Sciatic nerve (tissue), 2 donors: ENCODE results near the gene VN1R4. TPM values are rescaled to one million over a fixed set of nuclear protein-coding genes. Genes with fewer than 3 reads are reported as not detected.
"Not testable (repeated sequence)": the region's sequence is repeated elsewhere in the genome, so short reads cannot be mapped to it uniquely, and the experiment has no call there.

ENCODE experiments used
- ATAC-seq: fragments of 200-7000 bp; cut with Tn5 transposase; one replicate; pipeline ENCODE4 v1.9.1; 2020; ENCODE audit warnings: mild to moderate bottlenecking, moderate library complexity
- DNase-seq: peaks from one replicate; pipeline ENCODE4 v3.0.0-alpha.2; 2020; ENCODE audit warnings: low spot score
- intact Hi-C: fragments of 100-400 bp; cut with DNase I; formaldehyde crosslinking; loops from one replicate; pipeline ENCODE4 v1.14.2; 2022
- total RNA-seq: library from RNA; stranded (reverse); fragmentation: NEBNext Ultra II Directional; extraction: Animal tissue kit (Norgen Biotek cat#: 25700); gene quantifications from one replicate; pipeline ENCODE4 v1.2.1, GENCODE V29; 2021
- donor health status: DM: no; HTN: no; CAD: no.
- donor health status: DM: no; HTN: no; CAD: no.

The VN1R4 gene
- total RNA-seq, 1 donor from 2014 or later: not detected

- DNase-seq, ATAC-seq, intact Hi-C loops: not testable (repeated sequence)
These were observed 44.8 kb downstream of the VN1R4 start for GRCh38 chr19:53222716-53223115.

Other genes with a start within 250 kb of the VN1R4 start
- gene ERVV-2, start 223.0 kb downstream of the VN1R4 start, total RNA-seq: not detected
- 48.1 TPM for gene ZNF160, start 164.3 kb downstream of the VN1R4 start, total RNA-seq
- gene ZNF415, start 134.8 kb downstream of the VN1R4 start, total RNA-seq: 12.6 TPM
- gene ZNF347, start 108.7 kb downstream of the VN1R4 start, total RNA-seq: 20.2 TPM
- 8.4 TPM for gene ZNF665, start 74.4 kb downstream of the VN1R4 start, total RNA-seq
- gene ZNF677, start 12.8 kb downstream of the VN1R4 start, total RNA-seq: 27.0 TPM
- gene VN1R2, start 9.4 kb downstream of the VN1R4 start, total RNA-seq: not detected
- 8.3 TPM for gene ZNF845, start 66.0 kb upstream of the VN1R4 start, total RNA-seq
- 16.1 TPM for gene ZNF525, start 98.0 kb upstream of the VN1R4 start, total RNA-seq
- 17.1 TPM for gene ZNF765, start 127.4 kb upstream of the VN1R4 start, total RNA-seq
- 10.4 TPM for gene ZNF761, start 164.3 kb upstream of the VN1R4 start, total RNA-seq
- gene ZNF813, start 200.0 kb upstream of the VN1R4 start, total RNA-seq: 3.3 TPM